AG09309 (cell line): Measurements from ENCODE around the gene PPP3CA.

ENCODE experiments used
- DNase-seq: peaks from one replicate; pipeline ENCODE4 v3.0.0-alpha.2; 2010; ENCODE audit warnings: low read depth
- H3K4me3 ChIP-seq: 2 replicates; pipeline ENCODE4 v1.5.1; 2011; ENCODE audit warnings: mild to moderate bottlenecking, low read depth, low read length, moderate library complexity; ENCODE audit not compliant: control insufficient read depth
- CTCF ChIP-seq: IDR thresholded peaks from 2 replicates; pipeline ENCODE4 v1.5.1; 2011; ENCODE audit warnings: mild to moderate bottlenecking, low read depth, low read length, inconsistent platforms; ENCODE audit not compliant: insufficient read depth, control insufficient read depth; ENCODE audit errors: missing control alignments

The PPP3CA gene

GRCh38 chr4:101190751-101191150 is 156.6 kb downstream of the PPP3CA start:
- TF ChIP-seq CTCF, result no peak
- no peak overlapping the region for H3K4me3 ChIP-seq
- DNase-seq, result no peak

- TF ChIP-seq CTCF, result no peak
- no peak overlapping the region for H3K4me3 ChIP-seq
- DNase-seq, result no peak
These were observed 158.4 kb downstream of the PPP3CA start for GRCh38 chr4:101188906-101189305.

- DNase-seq, result no peak
- no peak for TF ChIP-seq CTCF
- no peak overlapping the region for H3K4me3 ChIP-seq
These were observed 159.5 kb downstream of the PPP3CA start for GRCh38 chr4:101187841-101188240.

- no peak for DNase-seq
- H3K4me3 ChIP-seq, result no peak overlapping the region
- no peak for TF ChIP-seq CTCF
These were observed 160.7 kb downstream of the PPP3CA start for GRCh38 chr4:101186567-101187184.

- TF ChIP-seq CTCF, result no peak
- no peak for DNase-seq
- no peak overlapping the region for H3K4me3 ChIP-seq
These were observed 162.7 kb downstream of the PPP3CA start for GRCh38 chr4:101184668-101185067.

- no peak for DNase-seq
These were observed 163.5 kb downstream of the PPP3CA start for GRCh38 chr4:101183666-101184373.

More at GRCh38 chr4:101183666-101184373, 163.5 kb downstream of the PPP3CA start:
- TF ChIP-seq CTCF, result no peak
- H3K4me3 ChIP-seq, result no peak overlapping the region
